HEK293 (cell line): ENCODE measurements around the gene HOXA11.
A peak's percentile ranks its signal among the peaks of the same experiment; 100 is the strongest.

Experiments
- GLIS2 ChIP-seq: fragments of 450-650 bp; formaldehyde crosslinking; IDR thresholded peaks from 2 replicates; pipeline ENCODE4 v1.5.1; 2016; ENCODE audit warnings: missing biosample characterization, missing genetic modification characterization
- HOXA7 ChIP-seq: sonication (generic); formaldehyde crosslinking; IDR thresholded peaks from 2 replicates; pipeline ENCODE4 v1.8.1; 2022; ENCODE audit warnings: missing genetic modification reagents, borderline replicate concordance
- HOXC10 ChIP-seq: sonication (generic); formaldehyde crosslinking; IDR thresholded peaks from 2 replicates; pipeline ENCODE4 v1.8.1; 2023; ENCODE audit warnings: mild to moderate bottlenecking, missing genetic modification reagents
- KLF10 ChIP-seq: fragments of 450-650 bp; IDR thresholded peaks from 2 replicates; pipeline ENCODE4 v1.5.1; 2018; ENCODE audit warnings: missing biosample characterization, mild to moderate bottlenecking, missing genetic modification characterization
- MEIS1 ChIP-seq: sonication (generic); formaldehyde crosslinking; IDR thresholded peaks from 2 replicates; pipeline ENCODE4 v1.8.1; 2022; ENCODE audit warnings: missing genetic modification reagents, mild to moderate bottlenecking, borderline replicate concordance
- PATZ1 ChIP-seq: fragments of 450-650 bp; formaldehyde crosslinking; IDR thresholded peaks from 2 replicates; pipeline ENCODE4 v1.5.1; 2016; ENCODE audit warnings: missing biosample characterization, missing genetic modification characterization
- SP2 ChIP-seq: fragments of 450-650 bp; formaldehyde crosslinking; IDR thresholded peaks from 2 replicates; pipeline ENCODE4 v1.5.1; 2016; ENCODE audit warnings: missing biosample characterization, missing genetic modification characterization
- SP7 ChIP-seq: fragments of 450-650 bp; formaldehyde crosslinking; IDR thresholded peaks from 2 replicates; pipeline ENCODE4 v1.5.1; 2016; ENCODE audit warnings: missing biosample characterization, missing genetic modification characterization
- WT1 ChIP-seq: fragments of 450-650 bp; formaldehyde crosslinking; IDR thresholded peaks from 2 replicates; pipeline ENCODE4 v1.5.1; 2016; ENCODE audit warnings: missing biosample characterization, missing genetic modification characterization
- ZBTB20 ChIP-seq: fragments of 450-650 bp; formaldehyde crosslinking; IDR thresholded peaks from 2 replicates; pipeline ENCODE4 v1.5.1; 2016; ENCODE audit warnings: missing biosample characterization, missing genetic modification characterization
- ZEB2 ChIP-seq: fragments of 450-650 bp; formaldehyde crosslinking; IDR thresholded peaks from 2 replicates; pipeline ENCODE4 v1.5.1; 2016; ENCODE audit warnings: missing biosample characterization, missing genetic modification characterization
- ZIC2 ChIP-seq: fragments of 450-650 bp; formaldehyde crosslinking; IDR thresholded peaks from 2 replicates; pipeline ENCODE4 v1.5.1; 2016; ENCODE audit warnings: missing biosample characterization, missing genetic modification characterization
- ZNF114 ChIP-seq: fragments of 450-650 bp; formaldehyde crosslinking; IDR thresholded peaks from 2 replicates; pipeline ENCODE4 v1.5.0; 2017; ENCODE audit warnings: missing biosample characterization, missing genetic modification characterization
- ZNF132 ChIP-seq: fragments of 450-650 bp; formaldehyde crosslinking; IDR thresholded peaks from 2 replicates; pipeline ENCODE4 v1.5.1; 2017; ENCODE audit warnings: missing biosample characterization, missing genetic modification characterization, borderline replicate concordance
- ZNF138 ChIP-seq: fragments of 450-650 bp; formaldehyde crosslinking; IDR thresholded peaks from 2 replicates; pipeline ENCODE4 v1.5.1; 2016; ENCODE audit warnings: missing biosample characterization, missing genetic modification characterization, borderline replicate concordance
- ZNF155 ChIP-seq: fragments of 450-650 bp; formaldehyde crosslinking; IDR thresholded peaks from 2 replicates; pipeline ENCODE4 v1.5.1; 2016; ENCODE audit warnings: missing biosample characterization, missing genetic modification characterization
- ZNF175 ChIP-seq: fragments of 450-650 bp; formaldehyde crosslinking; IDR thresholded peaks from 2 replicates; pipeline ENCODE4 v1.5.1; 2016; ENCODE audit warnings: missing biosample characterization, missing genetic modification characterization
- ZNF211 ChIP-seq: fragments of 450-650 bp; formaldehyde crosslinking; IDR thresholded peaks from 2 replicates; pipeline ENCODE4 v1.5.1; 2016; ENCODE audit warnings: low read depth, missing biosample characterization, missing genetic modification characterization
- ZNF248 ChIP-seq: fragments of 450-650 bp; formaldehyde crosslinking; IDR thresholded peaks from 2 replicates; pipeline ENCODE4 v1.5.1; 2017; ENCODE audit warnings: missing biosample characterization, missing genetic modification characterization
- ZNF335 ChIP-seq: fragments of 450-650 bp; formaldehyde crosslinking; conservative IDR thresholded peaks from 2 replicates; pipeline ENCODE4 v1.5.1; 2016; ENCODE audit warnings: missing biosample characterization, missing genetic modification characterization
- ZNF341 ChIP-seq: fragments of 450-650 bp; formaldehyde crosslinking; IDR thresholded peaks from 2 replicates; pipeline ENCODE4; 2016; ENCODE audit warnings: low read depth, missing biosample characterization, missing genetic modification characterization
- ZNF366 ChIP-seq: fragments of 450-650 bp; formaldehyde crosslinking; conservative IDR thresholded peaks from 2 replicates; pipeline ENCODE4 v1.5.1; 2016; ENCODE audit warnings: missing biosample characterization, missing genetic modification characterization
- ZNF423 ChIP-seq: fragments of 450-650 bp; formaldehyde crosslinking; IDR thresholded peaks from 2 replicates; pipeline ENCODE4 v1.5.1; 2016; ENCODE audit warnings: missing biosample characterization, missing genetic modification characterization
- ZNF433 ChIP-seq: fragments of 450-650 bp; formaldehyde crosslinking; IDR thresholded peaks from 2 replicates; pipeline ENCODE4 v1.5.1; 2016; ENCODE audit warnings: missing biosample characterization, missing genetic modification characterization, low read depth
- ZNF501 ChIP-seq: fragments of 450-650 bp; formaldehyde crosslinking; IDR thresholded peaks from 2 replicates; pipeline ENCODE4 v1.5.1; 2016; ENCODE audit warnings: missing biosample characterization, missing genetic modification characterization
- ZNF518A ChIP-seq: fragments of 450-650 bp; formaldehyde crosslinking; conservative IDR thresholded peaks from 2 replicates; pipeline ENCODE4 v1.5.1; 2016; ENCODE audit warnings: low read depth, missing biosample characterization, missing genetic modification characterization
- ZNF529 ChIP-seq: fragments of 450-650 bp; formaldehyde crosslinking; IDR thresholded peaks from 2 replicates; pipeline ENCODE4 v1.5.1; 2017; ENCODE audit warnings: missing genetic modification characterization, missing biosample characterization; ENCODE audit not compliant: insufficient replicate concordance
- ZNF530 ChIP-seq: fragments of 450-650 bp; formaldehyde crosslinking; IDR thresholded peaks from 2 replicates; pipeline ENCODE4 v1.5.1; 2016; ENCODE audit warnings: low read depth, missing biosample characterization, missing genetic modification characterization
- ZNF558 ChIP-seq: fragments of 450-650 bp; formaldehyde crosslinking; IDR thresholded peaks from 2 replicates; pipeline ENCODE4 v1.5.1; 2016; ENCODE audit warnings: missing biosample characterization, missing genetic modification characterization
- ZNF624 ChIP-seq: fragments of 450-650 bp; formaldehyde crosslinking; IDR thresholded peaks from 2 replicates; pipeline ENCODE4 v1.5.1; 2017; ENCODE audit warnings: missing biosample characterization, missing genetic modification characterization
- ZNF664 ChIP-seq: fragments of 450-650 bp; formaldehyde crosslinking; IDR thresholded peaks from 2 replicates; pipeline ENCODE4 v1.5.1; 2016; ENCODE audit warnings: missing biosample characterization, missing genetic modification characterization
- ZXDB ChIP-seq: fragments of 450-650 bp; formaldehyde crosslinking; IDR thresholded peaks from 2 replicates; pipeline ENCODE4 v1.5.1; 2016; ENCODE audit warnings: missing biosample characterization, missing genetic modification characterization
- TF ChIP-seq, protein P1 (sequence below): fragments of 450-650 bp; formaldehyde crosslinking; IDR thresholded peaks from 2 replicates; pipeline ENCODE4 v1.5.1; 2016; ENCODE audit warnings: missing biosample characterization, missing genetic modification characterization

The HOXA11 gene

DNA sequence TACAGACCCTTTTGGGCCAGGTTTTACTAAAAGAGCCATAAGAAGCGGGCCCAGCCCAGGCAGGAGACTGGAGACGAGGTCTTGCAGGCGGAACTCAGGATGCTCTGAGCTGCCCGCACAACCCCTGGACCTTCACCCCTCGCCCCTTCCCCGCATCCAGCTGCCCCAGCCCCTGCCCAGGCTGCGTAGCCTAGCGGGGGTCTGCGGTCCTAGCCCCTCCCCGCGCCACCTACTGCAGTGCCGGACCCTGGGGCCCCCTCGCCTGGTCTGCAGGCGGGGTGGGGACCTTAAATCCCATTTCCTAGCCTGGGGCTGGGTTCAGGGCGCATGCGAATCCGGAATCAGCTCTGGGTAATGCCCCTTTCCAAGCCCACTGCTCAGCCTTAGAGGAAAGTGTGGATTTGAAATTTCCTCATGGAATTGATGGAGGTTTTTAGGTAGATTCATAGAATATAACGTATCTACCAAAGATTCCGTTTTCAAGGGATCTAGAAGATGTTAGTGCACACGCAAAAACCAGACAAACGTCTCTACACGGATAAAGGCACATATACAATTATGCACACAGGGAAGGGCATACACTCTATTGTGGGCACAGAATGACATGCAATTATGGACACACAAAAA is 32.1 kb downstream of the HOXA11 start (continued):
- TF ChIP-seq, protein P1, sequence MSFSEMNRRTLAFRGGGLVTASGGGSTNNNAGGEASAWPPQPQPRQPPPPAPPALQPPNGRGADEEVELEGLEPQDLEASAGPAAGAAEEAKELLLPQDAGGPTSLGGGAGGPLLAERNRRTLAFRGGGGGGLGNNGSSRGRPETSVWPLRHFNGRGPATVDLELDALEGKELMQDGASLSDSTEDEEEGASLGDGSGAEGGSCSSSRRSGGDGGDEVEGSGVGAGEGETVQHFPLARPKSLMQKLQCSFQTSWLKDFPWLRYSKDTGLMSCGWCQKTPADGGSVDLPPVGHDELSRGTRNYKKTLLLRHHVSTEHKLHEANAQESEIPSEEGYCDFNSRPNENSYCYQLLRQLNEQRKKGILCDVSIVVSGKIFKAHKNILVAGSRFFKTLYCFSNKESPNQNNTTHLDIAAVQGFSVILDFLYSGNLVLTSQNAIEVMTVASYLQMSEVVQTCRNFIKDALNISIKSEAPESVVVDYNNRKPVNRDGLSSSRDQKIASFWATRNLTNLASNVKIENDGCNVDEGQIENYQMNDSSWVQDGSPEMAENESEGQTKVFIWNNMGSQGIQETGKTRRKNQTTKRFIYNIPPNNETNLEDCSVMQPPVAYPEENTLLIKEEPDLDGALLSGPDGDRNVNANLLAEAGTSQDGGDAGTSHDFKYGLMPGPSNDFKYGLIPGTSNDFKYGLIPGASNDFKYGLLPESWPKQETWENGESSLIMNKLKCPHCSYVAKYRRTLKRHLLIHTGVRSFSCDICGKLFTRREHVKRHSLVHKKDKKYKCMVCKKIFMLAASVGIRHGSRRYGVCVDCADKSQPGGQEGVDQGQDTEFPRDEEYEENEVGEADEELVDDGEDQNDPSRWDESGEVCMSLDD, result no peak
- TF ChIP-seq ZNF530, result no peak
- peak; percentile 26; the same call in 1 of the 2 replicates for TF ChIP-seq ZIC2 (tag by site-specific recombination)
- no peak; the same call in 1 of the 2 replicates for TF ChIP-seq SP2 (tag by site-specific recombination)
- no peak for TF ChIP-seq ZNF366 (tag by site-specific recombination)
- TF ChIP-seq WT1 (tag by site-specific recombination), result no peak
- no peak for TF ChIP-seq ZNF114 (tag by site-specific recombination)
- TF ChIP-seq MEIS1 (CRISPR knock-in tag), result no peak
- no peak for TF ChIP-seq ZNF211 (tag by site-specific recombination)
- no peak for TF ChIP-seq ZNF664 (tag by site-specific recombination)
- TF ChIP-seq HOXC10 (CRISPR knock-in tag), result no peak
- TF ChIP-seq ZNF518A (tag by site-specific recombination), result no peak
- TF ChIP-seq HOXA7 (CRISPR knock-in tag), result no peak
- no peak for TF ChIP-seq ZNF248 (tag by site-specific recombination)
- no peak for TF ChIP-seq ZNF433
- peak; percentile 77 for TF ChIP-seq ZNF335 (tag by site-specific recombination)
- TF ChIP-seq ZNF341 (tag by site-specific recombination), result no peak
- TF ChIP-seq ZEB2 (tag by site-specific recombination), result no peak
- peak; percentile 78 for TF ChIP-seq ZBTB20 (tag by site-specific recombination)
- TF ChIP-seq ZNF624, result no peak
- peak; percentile 78 for TF ChIP-seq ZNF423 (tag by site-specific recombination)
- no peak for TF ChIP-seq SP7 (tag by site-specific recombination)
- no peak for TF ChIP-seq ZXDB
- TF ChIP-seq PATZ1 (tag by site-specific recombination), result peak; percentile 42; the same call in 1 of the 2 replicates
- no peak for TF ChIP-seq KLF10 (tag by site-specific recombination)
- TF ChIP-seq ZNF132, result no peak
- TF ChIP-seq ZNF138 (tag by site-specific recombination), result no peak
- TF ChIP-seq ZNF529 (tag by site-specific recombination), result no peak
- TF ChIP-seq ZNF501 (tag by site-specific recombination), result no peak
- TF ChIP-seq GLIS2 (tag by site-specific recombination), result peak; percentile 69
- no peak for TF ChIP-seq ZNF558 (tag by site-specific recombination)
- TF ChIP-seq ZNF155, result no peak
- TF ChIP-seq ZNF175 (tag by site-specific recombination), result no peak
- TF ChIP-seq, all 188 proteins: peak for 8
